Epithelial cell of esophagus (primary cell): ENCODE results near the gene IER3.

Experiments
- DNase-seq: peaks from one replicate; pipeline ENCODE4 v3.0.0; 2010; ENCODE audit warnings: low read depth
- H3K4me3 ChIP-seq: 2 replicates; pipeline ENCODE4 v1.5.1; 2011; ENCODE audit warnings: mild to moderate bottlenecking, low read length, control low read depth
- TF ChIP-seq, protein P1 (sequence below): IDR thresholded peaks from 2 replicates; pipeline ENCODE4 v1.5.1; 2011; ENCODE audit warnings: low read depth, mild to moderate bottlenecking, low read length, control low read depth, inconsistent platforms; ENCODE audit not compliant: insufficient read depth; ENCODE audit errors: missing control alignments

The IER3 gene

DNA sequence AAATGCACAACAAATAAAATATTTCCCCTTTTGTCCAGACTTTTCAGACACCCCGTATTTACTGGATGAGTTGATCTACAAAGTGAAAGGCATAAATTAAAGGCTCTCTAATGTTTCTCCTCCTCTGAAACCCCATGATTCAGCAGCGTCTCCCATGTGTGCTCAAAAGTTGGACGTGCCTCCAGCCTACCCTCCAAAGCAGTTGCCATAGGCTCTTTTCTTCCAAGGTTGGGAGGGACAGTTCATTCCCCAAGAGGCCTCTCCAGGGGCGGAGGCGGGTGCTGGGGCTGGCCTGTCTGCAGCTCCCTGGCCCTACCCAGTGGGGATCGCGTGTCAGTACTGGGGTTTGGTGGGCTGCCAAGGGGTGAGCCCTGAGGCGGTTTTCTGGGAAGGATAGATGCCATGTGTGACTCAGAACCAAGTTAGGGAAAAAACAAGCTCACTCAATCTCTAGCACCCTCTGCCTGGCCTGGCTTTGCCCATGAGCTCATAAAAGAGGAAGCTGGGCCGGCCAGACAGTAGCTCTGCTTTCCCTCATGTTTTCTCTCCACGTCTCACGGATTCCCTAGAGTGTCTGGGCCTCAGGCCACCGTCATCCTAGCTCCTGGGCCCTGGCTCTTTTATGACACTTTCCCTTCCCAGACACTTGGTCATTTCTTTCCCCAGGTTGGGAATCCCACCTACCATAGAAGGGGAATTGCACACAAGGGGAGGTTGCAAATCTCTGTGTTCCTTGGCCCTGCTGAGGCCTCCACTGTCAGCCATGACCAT, 8.0 kb upstream of the IER3 start:
- TF ChIP-seq, protein P1, sequence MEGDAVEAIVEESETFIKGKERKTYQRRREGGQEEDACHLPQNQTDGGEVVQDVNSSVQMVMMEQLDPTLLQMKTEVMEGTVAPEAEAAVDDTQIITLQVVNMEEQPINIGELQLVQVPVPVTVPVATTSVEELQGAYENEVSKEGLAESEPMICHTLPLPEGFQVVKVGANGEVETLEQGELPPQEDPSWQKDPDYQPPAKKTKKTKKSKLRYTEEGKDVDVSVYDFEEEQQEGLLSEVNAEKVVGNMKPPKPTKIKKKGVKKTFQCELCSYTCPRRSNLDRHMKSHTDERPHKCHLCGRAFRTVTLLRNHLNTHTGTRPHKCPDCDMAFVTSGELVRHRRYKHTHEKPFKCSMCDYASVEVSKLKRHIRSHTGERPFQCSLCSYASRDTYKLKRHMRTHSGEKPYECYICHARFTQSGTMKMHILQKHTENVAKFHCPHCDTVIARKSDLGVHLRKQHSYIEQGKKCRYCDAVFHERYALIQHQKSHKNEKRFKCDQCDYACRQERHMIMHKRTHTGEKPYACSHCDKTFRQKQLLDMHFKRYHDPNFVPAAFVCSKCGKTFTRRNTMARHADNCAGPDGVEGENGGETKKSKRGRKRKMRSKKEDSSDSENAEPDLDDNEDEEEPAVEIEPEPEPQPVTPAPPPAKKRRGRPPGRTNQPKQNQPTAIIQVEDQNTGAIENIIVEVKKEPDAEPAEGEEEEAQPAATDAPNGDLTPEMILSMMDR: peak; percentile 21
- H3K4me3 ChIP-seq: no peak overlapping the region
- peak; percentile 100 for DNase-seq

DNA sequence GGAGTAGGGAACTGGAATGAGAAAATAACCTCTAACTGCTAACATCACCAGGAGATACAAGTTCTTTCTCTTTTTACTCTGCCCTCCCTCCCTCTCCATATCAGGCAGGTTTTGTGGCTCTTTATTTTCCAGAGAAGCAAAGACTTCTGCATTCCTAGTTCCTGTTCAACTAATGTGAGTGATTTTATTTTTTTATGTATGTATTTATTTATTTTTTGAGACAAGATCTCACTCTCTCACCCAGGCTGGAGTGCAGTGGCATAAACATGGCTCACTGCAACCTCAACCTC, 6.0 kb upstream of the IER3 start:
- no peak for DNase-seq
- TF ChIP-seq, protein P1: no peak
- no peak overlapping the region for H3K4me3 ChIP-seq

DNA sequence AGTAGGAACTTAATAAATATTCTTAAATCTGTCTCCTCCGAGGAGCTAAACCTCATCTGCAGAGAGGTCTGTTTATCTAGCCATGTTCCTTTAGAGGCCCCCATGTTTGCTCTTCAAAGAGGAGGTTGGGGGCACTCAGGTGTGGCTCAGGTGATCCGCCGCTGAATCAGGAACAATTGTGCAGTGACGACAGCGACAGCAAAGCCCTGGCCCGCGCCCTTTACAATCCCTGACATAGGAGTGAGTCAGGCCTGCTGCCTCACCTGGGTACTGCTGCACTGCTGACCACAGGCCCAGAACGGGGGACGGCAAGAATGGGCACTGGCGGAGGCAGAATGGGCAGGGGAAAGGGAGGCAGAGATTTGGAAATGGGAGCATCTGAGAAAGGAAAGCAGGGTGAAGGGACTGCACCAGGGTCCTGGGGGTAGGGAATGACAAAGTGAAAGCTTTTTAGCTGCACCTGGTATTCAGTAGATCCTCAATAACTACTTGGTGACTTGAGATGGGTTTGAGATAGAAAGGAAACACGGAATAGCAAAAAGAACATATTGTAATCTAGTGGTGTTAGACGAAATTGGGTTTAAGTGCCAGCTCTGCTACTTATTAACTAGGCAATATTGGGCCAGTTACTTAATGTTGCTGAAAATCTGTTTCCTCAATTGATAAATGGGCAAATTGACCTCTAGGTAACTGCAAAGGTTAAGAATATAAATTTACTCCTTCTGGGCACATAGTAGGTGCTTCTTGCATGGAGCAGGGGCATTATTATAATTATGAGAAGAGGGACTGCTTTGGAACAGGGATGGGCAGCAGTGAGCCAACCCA, 5.4 kb upstream of the IER3 start:
- TF ChIP-seq, protein P1: no peak
- H3K4me3 ChIP-seq: no peak overlapping the region
- DNase-seq: peak; percentile 90

DNA sequence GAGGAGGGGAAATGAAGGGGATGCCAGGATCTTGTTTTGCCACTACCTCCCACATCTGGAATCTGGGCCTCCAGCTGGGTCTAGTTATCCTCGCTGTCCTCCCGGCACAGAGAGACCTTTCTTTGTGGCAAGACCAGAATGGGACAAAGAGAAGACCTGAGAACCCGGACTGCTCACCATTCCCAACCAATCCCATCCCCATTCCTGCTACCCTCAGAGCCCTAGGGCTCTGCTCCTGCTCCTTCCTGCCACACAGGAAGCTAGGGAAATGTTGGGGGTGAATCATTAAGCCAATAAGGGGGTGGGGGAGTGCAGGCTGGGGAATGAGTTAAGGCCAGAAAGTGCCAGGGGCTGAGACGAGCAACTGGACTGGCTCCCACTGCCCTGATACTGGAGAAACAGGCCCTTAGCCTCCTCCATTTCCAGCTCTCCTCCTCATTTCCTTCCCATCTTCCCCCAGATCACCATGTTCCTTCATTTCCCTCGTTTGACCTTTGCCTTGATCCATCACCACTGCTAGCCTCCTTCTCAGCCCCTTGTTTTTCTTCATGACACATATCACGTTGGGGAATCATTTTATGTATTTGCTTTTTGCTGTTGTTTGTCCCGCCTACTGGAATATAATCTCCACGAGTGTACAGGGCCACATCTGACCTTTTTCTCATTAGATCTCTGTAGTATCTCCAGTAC, 4.6 kb upstream of the IER3 start:
- TF ChIP-seq, protein P1: no peak
- H3K4me3 ChIP-seq: no peak overlapping the region
- DNase-seq: peak; percentile 92

DNA sequence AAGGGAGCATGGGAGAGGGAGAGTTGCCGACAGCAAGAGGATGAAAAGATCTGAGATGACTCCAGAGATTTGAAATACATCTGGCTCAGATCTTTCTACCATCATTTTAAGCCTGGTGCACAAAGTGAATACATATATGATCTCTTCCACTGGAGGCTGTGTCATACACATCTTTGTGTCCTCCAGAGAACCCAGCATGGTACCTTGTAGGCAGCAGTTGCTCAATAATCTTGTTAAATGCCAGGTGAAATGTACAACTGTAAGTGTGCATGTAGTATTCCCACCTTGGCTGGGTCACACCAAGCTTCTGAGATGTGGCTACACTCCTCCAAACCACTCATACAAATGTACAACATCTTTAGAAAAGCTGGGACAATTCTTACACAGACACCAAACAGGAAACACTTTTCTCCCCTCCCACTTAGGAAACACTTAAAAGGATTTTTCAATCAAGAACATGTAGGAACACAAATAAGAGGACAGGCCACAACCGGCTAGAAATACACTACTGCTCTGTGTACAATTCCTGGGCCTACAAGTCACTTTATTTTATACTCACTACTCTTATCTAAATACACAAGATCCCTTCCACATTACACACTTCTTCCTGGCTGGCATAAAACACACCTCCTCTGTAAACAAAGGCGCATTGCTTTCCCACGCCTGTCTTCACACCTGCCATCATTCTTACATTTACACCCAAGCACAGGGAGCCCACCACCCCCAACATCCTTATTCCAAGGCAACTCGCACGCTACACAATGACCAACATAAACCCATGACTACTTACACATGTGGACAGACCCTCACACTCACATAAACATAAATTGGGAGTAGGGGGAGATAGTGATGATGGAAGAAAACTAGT, 3.8 kb upstream of the IER3 start:
- peak; percentile 94 for DNase-seq
- TF ChIP-seq, protein P1: no peak
- no peak overlapping the region for H3K4me3 ChIP-seq

DNA sequence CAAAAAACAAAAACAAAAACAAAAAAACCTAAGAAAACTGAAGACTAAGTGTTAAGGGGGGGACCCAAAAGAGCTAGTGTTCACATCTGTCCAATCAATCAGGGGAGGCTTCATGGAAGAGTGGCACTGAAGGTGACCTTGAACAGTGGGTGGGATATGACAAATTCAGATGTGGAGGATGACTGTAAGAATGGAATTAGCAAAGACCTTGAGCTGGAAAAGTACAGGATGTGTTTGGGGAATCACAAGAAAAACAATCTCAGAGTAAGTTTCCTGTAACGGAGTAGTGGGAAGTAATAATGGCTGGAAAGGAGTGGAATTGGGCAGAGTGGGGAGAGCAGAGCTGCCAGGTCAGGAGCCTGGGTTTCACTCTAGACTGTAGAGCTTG, 2.9 kb upstream of the IER3 start:
- no peak overlapping the region for H3K4me3 ChIP-seq
- TF ChIP-seq, protein P1: no peak
- DNase-seq: peak; percentile 26
